HEK293 (cell line): ENCODE measurements around the gene ARHGAP26.

Experiments used
- MYNN ChIP-seq: fragments of 450-650 bp; formaldehyde crosslinking; IDR thresholded peaks from 2 replicates; pipeline ENCODE4 v1.5.1; 2016; ENCODE audit warnings: missing biosample characterization, missing genetic modification characterization, borderline replicate concordance
- OSR2 ChIP-seq: fragments of 450-650 bp; formaldehyde crosslinking; IDR thresholded peaks from 2 replicates; pipeline ENCODE4 v1.5.1; 2016; ENCODE audit warnings: missing biosample characterization, missing genetic modification characterization
- TCF7L2 ChIP-seq: IDR thresholded peaks from 2 replicates; pipeline ENCODE4 v1.6.1; 2011; ENCODE audit warnings: low read depth, mild to moderate bottlenecking, inconsistent platforms, low read length, moderate library complexity, borderline replicate concordance
- YY1 ChIP-seq: fragments of 450-650 bp; formaldehyde crosslinking; IDR thresholded peaks from 2 replicates; pipeline ENCODE4 v1.5.1; 2018; ENCODE audit warnings: missing biosample characterization, missing genetic modification characterization
- ZBTB21 ChIP-seq: fragments of 450-650 bp; formaldehyde crosslinking; IDR thresholded peaks from 2 replicates; pipeline ENCODE4 v1.5.1; 2017; ENCODE audit warnings: missing biosample characterization, missing genetic modification characterization
- ZIC2 ChIP-seq: fragments of 450-650 bp; formaldehyde crosslinking; IDR thresholded peaks from 2 replicates; pipeline ENCODE4 v1.5.1; 2016; ENCODE audit warnings: missing biosample characterization, missing genetic modification characterization
- ZNF155 ChIP-seq: fragments of 450-650 bp; formaldehyde crosslinking; IDR thresholded peaks from 2 replicates; pipeline ENCODE4 v1.5.1; 2016; ENCODE audit warnings: missing biosample characterization, missing genetic modification characterization
- ZNF211 ChIP-seq: fragments of 450-650 bp; formaldehyde crosslinking; IDR thresholded peaks from 2 replicates; pipeline ENCODE4 v1.5.1; 2016; ENCODE audit warnings: low read depth, missing biosample characterization, missing genetic modification characterization
- ZNF24 ChIP-seq: fragments of 450-650 bp; formaldehyde crosslinking; IDR thresholded peaks from 2 replicates; pipeline ENCODE4 v1.5.1; 2016; ENCODE audit warnings: missing biosample characterization, missing genetic modification characterization
- ZNF266 ChIP-seq: fragments of 450-650 bp; formaldehyde crosslinking; IDR thresholded peaks from 2 replicates; pipeline ENCODE4 v1.5.1; 2016; ENCODE audit warnings: missing biosample characterization, missing genetic modification characterization, low read depth
- ZNF350 ChIP-seq: fragments of 450-650 bp; formaldehyde crosslinking; IDR thresholded peaks from 2 replicates; pipeline ENCODE4 v1.5.0; 2017; ENCODE audit warnings: missing biosample characterization, mild to moderate bottlenecking, missing genetic modification characterization
- ZNF394 ChIP-seq: fragments of 450-650 bp; formaldehyde crosslinking; IDR thresholded peaks from 2 replicates; pipeline ENCODE4 v1.5.1; 2016; ENCODE audit warnings: missing biosample characterization, missing genetic modification characterization, mild to moderate bottlenecking, moderate library complexity, borderline replicate concordance
- ZNF701 ChIP-seq: fragments of 450-650 bp; formaldehyde crosslinking; IDR thresholded peaks from 2 replicates; pipeline ENCODE4 v1.5.1; 2016; ENCODE audit warnings: missing biosample characterization, missing genetic modification characterization
- TF ChIP-seq, protein P1 (sequence below): fragments of 450-650 bp; formaldehyde crosslinking; IDR thresholded peaks from 2 replicates; pipeline ENCODE4 v1.5.1; 2016; ENCODE audit warnings: missing biosample characterization, missing genetic modification characterization, low read depth
- TF ChIP-seq, protein P2 (sequence below): fragments of 450-650 bp; formaldehyde crosslinking; IDR thresholded peaks from 2 replicates; pipeline ENCODE4 v1.5.1; 2017; ENCODE audit warnings: missing biosample characterization, missing genetic modification characterization
- TF ChIP-seq, protein P3 (sequence below): fragments of 450-650 bp; formaldehyde crosslinking; IDR thresholded peaks from 2 replicates; pipeline ENCODE4 v1.5.1; 2016; ENCODE audit warnings: missing biosample characterization, missing genetic modification characterization, borderline replicate concordance
- TF ChIP-seq, protein P4 (sequence below): fragments of 450-650 bp; formaldehyde crosslinking; IDR thresholded peaks from 2 replicates; pipeline ENCODE4 v1.5.1; 2016; ENCODE audit warnings: missing biosample characterization, missing genetic modification characterization
- TF ChIP-seq, protein P5 (sequence below): fragments of 450-650 bp; formaldehyde crosslinking; IDR thresholded peaks from 2 replicates; pipeline ENCODE4 v1.5.1; 2016; ENCODE audit warnings: missing biosample characterization, missing genetic modification characterization
- TF ChIP-seq, protein P6 (sequence below): fragments of 450-650 bp; formaldehyde crosslinking; IDR thresholded peaks from 2 replicates; pipeline ENCODE4 v1.5.1; 2016; ENCODE audit warnings: missing biosample characterization, missing genetic modification characterization
- TF ChIP-seq, protein P7 (sequence below): fragments of 450-650 bp; formaldehyde crosslinking; IDR thresholded peaks from 2 replicates; pipeline ENCODE4 v1.5.1; 2017; ENCODE audit warnings: missing biosample characterization, missing genetic modification characterization

The ARHGAP26 gene

DNA sequence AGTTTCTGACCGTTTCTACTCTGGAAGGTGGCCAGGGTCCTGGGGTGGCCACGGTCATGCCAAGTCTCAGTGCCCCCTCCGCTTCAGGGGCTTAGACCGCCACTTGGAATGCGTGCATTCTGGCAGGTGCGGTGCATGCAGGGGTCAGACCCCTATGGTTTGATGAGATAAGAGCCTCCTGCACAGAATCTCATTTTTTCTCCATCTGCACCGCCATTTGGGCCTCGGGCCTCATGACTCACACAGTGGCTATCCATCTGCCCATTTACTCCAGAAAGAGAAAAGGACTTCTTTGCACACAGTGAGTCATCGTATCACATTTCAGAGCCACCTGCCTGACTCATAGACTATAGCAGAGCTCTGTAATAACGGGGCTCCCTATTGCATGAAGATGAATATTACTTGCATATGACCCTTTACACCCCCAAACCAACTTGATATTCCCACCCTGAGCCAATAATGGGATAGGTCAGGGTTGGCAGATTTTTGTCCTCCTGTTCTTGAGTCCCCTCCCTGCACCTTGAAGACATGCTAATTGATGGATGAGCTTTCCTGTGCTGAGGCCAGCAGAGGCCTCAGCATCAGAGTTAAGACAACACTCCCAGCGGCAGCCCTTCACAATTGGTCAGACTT, 475.9 kb downstream of the ARHGAP26 start (continued):
- TF ChIP-seq, protein P1, sequence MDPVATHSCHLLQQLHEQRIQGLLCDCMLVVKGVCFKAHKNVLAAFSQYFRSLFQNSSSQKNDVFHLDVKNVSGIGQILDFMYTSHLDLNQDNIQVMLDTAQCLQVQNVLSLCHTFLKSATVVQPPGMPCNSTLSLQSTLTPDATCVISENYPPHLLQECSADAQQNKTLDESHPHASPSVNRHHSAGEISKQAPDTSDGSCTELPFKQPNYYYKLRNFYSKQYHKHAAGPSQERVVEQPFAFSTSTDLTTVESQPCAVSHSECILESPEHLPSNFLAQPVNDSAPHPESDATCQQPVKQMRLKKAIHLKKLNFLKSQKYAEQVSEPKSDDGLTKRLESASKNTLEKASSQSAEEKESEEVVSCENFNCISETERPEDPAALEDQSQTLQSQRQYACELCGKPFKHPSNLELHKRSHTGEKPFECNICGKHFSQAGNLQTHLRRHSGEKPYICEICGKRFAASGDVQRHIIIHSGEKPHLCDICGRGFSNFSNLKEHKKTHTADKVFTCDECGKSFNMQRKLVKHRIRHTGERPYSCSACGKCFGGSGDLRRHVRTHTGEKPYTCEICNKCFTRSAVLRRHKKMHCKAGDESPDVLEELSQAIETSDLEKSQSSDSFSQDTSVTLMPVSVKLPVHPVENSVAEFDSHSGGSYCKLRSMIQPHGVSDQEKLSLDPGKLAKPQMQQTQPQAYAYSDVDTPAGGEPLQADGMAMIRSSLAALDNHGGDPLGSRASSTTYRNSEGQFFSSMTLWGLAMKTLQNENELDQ (tag by site-specific recombination): no peak
- TF ChIP-seq ZNF211 (no peak), TCF7L2 (no peak), ZNF155 (tag by site-specific recombination) (no peak), YY1 (tag by site-specific recombination) (peak; percentile 25; the same call in 1 of the 2 replicates), ZNF266 (no peak), MYNN (tag by site-specific recombination) (peak; percentile 91), ZIC2 (tag by site-specific recombination) (peak; percentile 92), ZNF701 (tag by site-specific recombination) (no peak), ZBTB21 (tag by site-specific recombination) (peak; percentile 69; the same call in 1 of the 2 replicates), ZNF24 (peak; percentile 79; the same call in 1 of the 2 replicates), OSR2 (tag by site-specific recombination) (peak; percentile 73), ZNF350 (tag by site-specific recombination) (no peak), ZNF394 (tag by site-specific recombination) (peak; percentile 55; the same call in 1 of the 2 replicates)
- TF ChIP-seq, protein P2, sequence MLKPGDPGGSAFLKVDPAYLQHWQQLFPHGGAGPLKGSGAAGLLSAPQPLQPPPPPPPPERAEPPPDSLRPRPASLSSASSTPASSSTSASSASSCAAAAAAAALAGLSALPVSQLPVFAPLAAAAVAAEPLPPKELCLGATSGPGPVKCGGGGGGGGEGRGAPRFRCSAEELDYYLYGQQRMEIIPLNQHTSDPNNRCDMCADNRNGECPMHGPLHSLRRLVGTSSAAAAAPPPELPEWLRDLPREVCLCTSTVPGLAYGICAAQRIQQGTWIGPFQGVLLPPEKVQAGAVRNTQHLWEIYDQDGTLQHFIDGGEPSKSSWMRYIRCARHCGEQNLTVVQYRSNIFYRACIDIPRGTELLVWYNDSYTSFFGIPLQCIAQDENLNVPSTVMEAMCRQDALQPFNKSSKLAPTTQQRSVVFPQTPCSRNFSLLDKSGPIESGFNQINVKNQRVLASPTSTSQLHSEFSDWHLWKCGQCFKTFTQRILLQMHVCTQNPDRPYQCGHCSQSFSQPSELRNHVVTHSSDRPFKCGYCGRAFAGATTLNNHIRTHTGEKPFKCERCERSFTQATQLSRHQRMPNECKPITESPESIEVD (tag by site-specific recombination): peak; percentile 85
- TF ChIP-seq, protein P3, sequence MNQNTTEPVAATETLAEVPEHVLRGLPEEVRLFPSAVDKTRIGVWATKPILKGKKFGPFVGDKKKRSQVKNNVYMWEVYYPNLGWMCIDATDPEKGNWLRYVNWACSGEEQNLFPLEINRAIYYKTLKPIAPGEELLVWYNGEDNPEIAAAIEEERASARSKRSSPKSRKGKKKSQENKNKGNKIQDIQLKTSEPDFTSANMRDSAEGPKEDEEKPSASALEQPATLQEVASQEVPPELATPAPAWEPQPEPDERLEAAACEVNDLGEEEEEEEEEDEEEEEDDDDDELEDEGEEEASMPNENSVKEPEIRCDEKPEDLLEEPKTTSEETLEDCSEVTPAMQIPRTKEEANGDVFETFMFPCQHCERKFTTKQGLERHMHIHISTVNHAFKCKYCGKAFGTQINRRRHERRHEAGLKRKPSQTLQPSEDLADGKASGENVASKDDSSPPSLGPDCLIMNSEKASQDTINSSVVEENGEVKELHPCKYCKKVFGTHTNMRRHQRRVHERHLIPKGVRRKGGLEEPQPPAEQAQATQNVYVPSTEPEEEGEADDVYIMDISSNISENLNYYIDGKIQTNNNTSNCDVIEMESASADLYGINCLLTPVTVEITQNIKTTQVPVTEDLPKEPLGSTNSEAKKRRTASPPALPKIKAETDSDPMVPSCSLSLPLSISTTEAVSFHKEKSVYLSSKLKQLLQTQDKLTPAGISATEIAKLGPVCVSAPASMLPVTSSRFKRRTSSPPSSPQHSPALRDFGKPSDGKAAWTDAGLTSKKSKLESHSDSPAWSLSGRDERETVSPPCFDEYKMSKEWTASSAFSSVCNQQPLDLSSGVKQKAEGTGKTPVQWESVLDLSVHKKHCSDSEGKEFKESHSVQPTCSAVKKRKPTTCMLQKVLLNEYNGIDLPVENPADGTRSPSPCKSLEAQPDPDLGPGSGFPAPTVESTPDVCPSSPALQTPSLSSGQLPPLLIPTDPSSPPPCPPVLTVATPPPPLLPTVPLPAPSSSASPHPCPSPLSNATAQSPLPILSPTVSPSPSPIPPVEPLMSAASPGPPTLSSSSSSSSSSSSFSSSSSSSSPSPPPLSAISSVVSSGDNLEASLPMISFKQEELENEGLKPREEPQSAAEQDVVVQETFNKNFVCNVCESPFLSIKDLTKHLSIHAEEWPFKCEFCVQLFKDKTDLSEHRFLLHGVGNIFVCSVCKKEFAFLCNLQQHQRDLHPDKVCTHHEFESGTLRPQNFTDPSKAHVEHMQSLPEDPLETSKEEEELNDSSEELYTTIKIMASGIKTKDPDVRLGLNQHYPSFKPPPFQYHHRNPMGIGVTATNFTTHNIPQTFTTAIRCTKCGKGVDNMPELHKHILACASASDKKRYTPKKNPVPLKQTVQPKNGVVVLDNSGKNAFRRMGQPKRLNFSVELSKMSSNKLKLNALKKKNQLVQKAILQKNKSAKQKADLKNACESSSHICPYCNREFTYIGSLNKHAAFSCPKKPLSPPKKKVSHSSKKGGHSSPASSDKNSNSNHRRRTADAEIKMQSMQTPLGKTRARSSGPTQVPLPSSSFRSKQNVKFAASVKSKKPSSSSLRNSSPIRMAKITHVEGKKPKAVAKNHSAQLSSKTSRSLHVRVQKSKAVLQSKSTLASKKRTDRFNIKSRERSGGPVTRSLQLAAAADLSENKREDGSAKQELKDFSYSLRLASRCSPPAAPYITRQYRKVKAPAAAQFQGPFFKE: no peak
- TF ChIP-seq, protein P4, sequence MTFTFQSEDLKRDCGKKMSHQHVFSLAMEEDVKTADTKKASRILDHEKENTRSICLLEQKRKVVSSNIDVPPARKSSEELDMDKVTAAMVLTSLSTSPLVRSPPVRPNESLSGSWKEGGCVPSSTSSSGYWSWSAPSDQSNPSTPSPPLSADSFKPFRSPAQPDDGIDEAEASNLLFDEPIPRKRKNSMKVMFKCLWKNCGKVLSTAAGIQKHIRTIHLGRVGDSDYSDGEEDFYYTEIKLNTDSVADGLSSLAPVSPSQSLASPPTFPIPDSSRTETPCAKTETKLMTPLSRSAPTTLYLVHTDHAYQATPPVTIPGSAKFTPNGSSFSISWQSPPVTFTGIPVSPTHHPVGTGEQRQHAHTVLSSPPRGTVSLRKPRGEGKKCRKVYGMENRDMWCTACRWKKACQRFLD (tag by site-specific recombination): no peak
- TF ChIP-seq, protein P5, sequence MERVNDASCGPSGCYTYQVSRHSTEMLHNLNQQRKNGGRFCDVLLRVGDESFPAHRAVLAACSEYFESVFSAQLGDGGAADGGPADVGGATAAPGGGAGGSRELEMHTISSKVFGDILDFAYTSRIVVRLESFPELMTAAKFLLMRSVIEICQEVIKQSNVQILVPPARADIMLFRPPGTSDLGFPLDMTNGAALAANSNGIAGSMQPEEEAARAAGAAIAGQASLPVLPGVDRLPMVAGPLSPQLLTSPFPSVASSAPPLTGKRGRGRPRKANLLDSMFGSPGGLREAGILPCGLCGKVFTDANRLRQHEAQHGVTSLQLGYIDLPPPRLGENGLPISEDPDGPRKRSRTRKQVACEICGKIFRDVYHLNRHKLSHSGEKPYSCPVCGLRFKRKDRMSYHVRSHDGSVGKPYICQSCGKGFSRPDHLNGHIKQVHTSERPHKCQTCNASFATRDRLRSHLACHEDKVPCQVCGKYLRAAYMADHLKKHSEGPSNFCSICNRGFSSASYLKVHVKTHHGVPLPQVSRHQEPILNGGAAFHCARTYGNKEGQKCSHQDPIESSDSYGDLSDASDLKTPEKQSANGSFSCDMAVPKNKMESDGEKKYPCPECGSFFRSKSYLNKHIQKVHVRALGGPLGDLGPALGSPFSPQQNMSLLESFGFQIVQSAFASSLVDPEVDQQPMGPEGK (tag by site-specific recombination): peak; percentile 64
- TF ChIP-seq, protein P6, sequence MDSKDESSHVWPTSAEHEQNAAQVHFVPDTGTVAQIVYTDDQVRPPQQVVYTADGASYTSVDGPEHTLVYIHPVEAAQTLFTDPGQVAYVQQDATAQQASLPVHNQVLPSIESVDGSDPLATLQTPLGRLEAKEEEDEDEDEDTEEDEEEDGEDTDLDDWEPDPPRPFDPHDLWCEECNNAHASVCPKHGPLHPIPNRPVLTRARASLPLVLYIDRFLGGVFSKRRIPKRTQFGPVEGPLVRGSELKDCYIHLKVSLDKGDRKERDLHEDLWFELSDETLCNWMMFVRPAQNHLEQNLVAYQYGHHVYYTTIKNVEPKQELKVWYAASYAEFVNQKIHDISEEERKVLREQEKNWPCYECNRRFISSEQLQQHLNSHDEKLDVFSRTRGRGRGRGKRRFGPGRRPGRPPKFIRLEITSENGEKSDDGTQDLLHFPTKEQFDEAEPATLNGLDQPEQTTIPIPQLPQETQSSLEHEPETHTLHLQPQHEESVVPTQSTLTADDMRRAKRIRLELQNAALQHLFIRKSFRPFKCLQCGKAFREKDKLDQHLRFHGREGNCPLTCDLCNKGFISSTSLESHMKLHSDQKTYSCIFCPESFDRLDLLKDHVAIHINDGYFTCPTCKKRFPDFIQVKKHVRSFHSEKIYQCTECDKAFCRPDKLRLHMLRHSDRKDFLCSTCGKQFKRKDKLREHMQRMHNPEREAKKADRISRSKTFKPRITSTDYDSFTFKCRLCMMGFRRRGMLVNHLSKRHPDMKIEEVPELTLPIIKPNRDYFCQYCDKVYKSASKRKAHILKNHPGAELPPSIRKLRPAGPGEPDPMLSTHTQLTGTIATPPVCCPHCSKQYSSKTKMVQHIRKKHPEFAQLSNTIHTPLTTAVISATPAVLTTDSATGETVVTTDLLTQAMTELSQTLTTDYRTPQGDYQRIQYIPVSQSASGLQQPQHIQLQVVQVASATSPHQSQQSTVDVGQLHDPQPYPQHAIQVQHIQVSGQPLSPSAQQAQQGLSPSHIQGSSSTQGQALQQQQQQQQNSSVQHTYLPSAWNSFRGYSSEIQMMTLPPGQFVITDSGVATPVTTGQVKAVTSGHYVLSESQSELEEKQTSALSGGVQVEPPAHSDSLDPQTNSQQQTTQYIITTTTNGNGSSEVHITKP (tag by site-specific recombination): peak; percentile 62
- TF ChIP-seq, protein P7, sequence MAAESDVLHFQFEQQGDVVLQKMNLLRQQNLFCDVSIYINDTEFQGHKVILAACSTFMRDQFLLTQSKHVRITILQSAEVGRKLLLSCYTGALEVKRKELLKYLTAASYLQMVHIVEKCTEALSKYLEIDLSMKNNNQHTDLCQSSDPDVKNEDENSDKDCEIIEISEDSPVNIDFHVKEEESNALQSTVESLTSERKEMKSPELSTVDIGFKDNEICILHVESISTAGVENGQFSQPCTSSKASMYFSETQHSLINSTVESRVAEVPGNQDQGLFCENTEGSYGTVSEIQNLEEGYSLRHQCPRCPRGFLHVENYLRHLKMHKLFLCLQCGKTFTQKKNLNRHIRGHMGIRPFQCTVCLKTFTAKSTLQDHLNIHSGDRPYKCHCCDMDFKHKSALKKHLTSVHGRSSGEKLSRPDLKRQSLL (tag by site-specific recombination): no peak; the same call in 1 of the 2 replicates
